NOMO-1 treated with dmso at 0.1 percent for 144 hours (cell line): ENCODE measurements around the gene PDCL3.

Experiments used
- DNase-seq: peaks from one replicate; lab custom pipeline; 2025; ENCODE audit not compliant: unreplicated experiment; lab: John Stamatoyannopoulos, UW

PDCL3 gene

GRCh38 chr2:100611079-100612029 is 48.6 kb downstream of the PDCL3 start:
- DNase-seq, result no peak

- DNase-seq, result no peak
These were observed 49.7 kb downstream of the PDCL3 start for GRCh38 chr2:100612388-100613000.

DNA sequence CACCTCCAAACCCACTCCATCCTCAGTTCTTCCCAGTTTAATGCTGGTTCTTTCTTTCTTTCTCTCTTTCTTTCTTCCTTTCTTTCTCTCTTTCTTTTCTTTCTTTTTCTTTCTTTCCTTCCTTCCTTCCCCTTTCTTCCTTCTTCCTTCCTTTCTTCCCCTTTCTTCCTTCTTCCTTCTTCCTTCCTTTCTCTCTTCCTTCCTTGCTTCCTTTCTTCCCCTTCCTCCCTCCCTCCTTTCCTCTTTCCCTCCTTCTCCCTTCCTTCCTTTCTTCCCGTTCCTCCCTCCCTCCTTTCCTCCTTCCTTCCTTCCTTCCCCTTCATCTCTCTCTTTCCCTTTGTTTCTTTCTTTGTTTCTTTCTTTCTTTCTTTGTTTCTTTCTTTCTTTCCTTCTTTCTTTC is 50.9 kb downstream of the PDCL3 start:
- no peak for DNase-seq

DNA sequence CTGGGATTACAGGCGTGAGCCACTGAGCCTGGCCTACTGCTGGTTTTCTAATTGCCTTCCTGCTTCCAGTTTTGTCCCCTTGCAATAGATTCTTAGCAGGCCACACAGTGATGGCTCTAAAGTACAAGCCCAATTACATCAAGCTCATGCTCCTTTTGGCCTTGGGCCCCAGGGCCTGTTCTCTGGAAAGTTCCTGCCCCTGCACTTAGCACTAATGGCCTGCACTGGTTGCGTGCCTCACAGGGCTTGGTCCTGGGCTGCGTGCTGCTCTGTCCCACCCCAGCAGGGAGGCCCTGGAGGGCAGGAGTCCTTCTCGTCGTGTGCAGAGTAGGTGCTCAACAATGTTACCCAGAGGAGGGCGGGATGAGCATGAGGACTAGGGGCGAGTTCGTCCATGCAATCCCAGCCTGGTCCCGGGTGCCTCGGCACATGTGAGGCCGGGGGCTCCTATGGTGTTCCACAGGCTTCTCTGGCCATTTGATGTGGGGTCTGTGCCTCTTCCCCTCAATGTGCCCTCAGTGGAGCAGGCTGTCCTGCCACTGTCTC is 51.7 kb downstream of the PDCL3 start:
- no peak for DNase-seq

- DNase-seq, result no peak
These were observed 52.7 kb downstream of the PDCL3 start for GRCh38 chr2:100615471-100615870.

DNA sequence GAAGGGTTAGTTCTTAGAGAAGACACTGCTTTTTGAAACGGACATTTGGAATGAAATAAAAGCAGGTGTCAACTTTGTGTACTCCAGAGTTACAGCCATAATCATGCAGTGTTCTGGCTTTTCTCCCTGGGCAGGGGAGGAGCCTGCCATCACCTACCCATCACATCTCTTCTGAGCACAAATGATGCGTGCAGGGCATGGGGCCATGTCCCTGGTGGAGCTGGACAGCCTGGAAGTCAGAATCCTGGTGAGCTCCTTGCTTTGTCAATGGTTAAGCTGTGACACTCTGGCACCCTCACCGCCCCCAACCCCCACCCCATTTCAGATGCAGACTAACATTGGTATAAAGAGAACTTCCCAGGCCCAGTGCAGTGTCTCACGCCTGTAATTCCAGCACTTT is 53.1 kb downstream of the PDCL3 start:
- no peak for DNase-seq

- no peak for DNase-seq
These were observed 54.1 kb downstream of the PDCL3 start for GRCh38 chr2:100616841-100617390.

DNA sequence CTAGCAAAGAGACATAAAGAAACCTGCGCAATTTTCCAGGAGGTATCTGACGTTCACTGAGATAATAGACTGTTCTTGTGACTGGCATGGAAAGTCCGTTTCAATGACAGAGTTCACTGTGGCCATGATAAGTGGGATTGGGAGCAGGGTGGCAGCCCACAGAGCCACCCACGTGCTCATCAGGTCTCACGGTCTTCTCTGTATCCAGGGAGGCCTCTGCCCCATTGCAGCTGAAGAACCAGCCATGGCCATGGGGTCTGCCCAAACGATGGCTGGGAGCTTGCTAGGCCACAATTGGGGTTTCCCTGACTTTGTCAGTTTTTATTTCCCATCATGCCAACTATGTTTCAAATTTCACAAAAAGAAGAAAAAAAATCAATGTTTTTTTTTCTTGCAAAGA is 57.2 kb downstream of the PDCL3 start:
- DNase-seq, result no peak

GRCh38 chr2:100620481-100620880 is 57.7 kb downstream of the PDCL3 start:
- DNase-seq, result no peak

GRCh38 chr2:100621371-100621951 is 58.7 kb downstream of the PDCL3 start:
- no peak for DNase-seq

DNA sequence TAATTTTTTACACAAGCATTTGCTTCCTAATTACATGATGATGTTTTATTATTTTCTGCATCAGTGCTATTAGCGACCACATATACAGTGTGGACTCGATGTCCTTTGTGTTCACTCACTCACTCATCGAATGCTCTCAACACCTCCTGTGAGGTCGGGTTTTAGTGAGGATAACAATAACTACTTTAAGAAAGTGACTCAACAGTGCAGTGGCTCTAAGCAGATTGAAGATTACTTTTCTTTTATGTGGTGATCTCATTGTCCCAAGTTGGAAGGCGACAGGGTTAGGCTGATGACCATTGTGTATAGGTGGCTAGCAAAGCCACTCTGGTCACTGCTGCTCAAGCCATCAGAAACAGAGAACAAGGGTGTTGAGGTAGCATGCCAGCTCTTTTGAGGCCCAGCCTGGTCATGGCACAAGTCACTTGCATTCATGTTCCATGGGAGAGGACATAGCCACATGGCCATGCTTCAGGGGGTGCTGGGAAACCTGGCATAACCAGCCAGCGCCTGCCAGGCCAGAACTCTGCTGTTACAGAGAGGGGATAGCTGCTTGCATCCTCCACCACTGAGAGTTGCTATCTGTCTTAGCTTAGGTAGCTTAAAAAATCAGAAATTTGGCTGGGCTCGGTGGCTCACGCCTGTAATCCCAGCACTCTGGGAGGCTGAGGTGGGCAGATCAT is 60.4 kb downstream of the PDCL3 start:
- DNase-seq, result no peak

DNA sequence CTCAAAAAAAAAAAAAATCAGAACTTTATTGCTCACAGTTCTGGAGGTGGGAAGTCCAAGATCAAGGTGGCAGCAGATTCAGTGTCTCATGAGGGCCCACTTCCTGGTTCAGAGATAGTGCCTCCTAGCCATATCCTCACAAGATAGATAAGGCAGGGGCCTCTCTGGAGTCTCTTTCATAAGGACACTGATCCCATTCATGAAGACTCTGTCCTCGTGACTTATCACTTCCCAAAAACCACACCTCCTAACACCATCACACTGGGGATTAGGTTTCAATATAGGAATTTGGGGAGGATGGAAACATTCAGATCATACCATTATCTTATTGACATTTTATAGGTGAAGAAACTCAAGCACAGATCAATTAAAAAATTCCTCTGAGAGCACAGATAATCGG is 61.1 kb downstream of the PDCL3 start:
- DNase-seq, result no peak

DNA sequence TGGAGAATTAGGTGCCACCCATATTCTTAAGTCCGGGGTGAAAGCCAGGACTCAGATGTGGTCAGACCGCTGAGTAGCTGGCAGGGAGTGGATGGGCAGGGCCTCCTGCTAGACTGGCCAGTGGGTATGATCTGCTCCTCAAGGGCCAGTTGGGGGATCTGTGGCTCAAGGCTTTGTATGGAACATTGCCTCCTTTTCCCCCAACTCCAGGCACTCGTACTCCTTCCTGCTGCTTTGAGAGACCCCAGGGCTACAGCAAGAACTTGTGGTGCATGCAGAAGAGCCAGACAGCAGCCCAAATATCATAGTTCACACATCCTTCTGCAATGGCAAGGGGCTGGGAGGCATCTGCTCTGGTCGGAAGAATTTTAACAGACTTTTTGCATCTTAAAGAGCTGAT is 61.7 kb downstream of the PDCL3 start:
- no peak for DNase-seq

DNA sequence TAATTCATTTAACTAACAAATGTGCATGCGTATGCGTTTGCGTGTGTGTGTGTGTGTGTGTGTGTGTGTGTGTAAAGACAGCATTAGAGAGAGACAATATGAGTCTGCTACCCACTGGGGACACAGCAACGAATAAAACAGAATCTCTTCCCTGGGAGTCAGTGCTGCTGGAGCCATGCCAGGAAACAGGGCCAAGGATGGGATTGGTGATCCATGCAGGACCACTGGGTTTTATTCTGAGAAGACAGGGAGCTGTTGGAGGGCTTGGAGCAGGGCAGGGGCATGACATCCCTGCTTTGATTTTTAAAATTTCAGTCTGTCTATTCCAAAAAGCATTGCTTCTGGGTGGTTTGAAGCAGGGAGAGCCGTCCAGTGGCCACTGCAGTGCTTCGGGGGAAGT is 62.9 kb downstream of the PDCL3 start:
- DNase-seq, result no peak
